ENCODE data around the gene TTC7B. TPM values are rescaled to one million over a fixed set of nuclear protein-coding genes. Genes with fewer than 3 reads are reported as not detected.

The TTC7B gene
- total and polyA plus RNA-seq, 10 of the 15 experiments (the other 5 are each of a cell fraction or from before 2014, with no cell fraction given) = under 0.01 to 1.1 (median 0.26) TPM; not detected in 2

DNA sequence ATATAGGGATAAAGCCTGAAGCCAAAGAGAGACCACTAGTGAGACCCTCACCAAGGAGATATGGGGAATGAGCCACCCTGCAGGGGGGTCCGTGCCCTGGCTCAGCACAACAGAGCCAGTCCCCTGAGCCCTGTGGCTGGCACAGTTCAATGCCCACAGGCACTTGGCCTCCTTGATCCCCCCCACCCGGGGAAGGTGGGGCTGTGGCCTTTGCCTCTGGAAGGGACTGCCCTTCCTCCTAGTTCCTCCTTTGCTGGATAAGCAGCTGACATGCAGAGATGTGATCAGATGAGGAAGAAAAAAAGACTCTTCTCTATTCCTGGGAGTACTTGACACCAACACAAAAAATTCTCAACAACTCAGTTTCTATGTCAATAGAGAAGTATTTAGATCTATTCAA lies 19.9 kb downstream of the TTC7B start:
- no peak for FAIRE-seq
- no peak overlapping the region for H3K4me2 ChIP-seq (ENCODE audit: control insufficient read depth, insufficient read depth)
- no peak overlapping the region for H3K9ac ChIP-seq (ENCODE audit: control insufficient read depth, insufficient read depth, low read length)

More for the DNA sequence above, 19.9 kb downstream of the TTC7B start:
- no peaks in the 10 kb centered on the region for H3K79me2 ChIP-seq (ENCODE audit: control insufficient read depth, insufficient read depth, low read length)
- no peaks in the 10 kb centered on the region for H3K36me3 ChIP-seq (ENCODE audit: control insufficient read depth in 2 of 2, insufficient read depth in 2 of 2, low read length in 1 of 2)
- ATAC-seq = no peak
- WGBS (ENCODE audit: insufficient coverage, insufficient replicate concordance, low lambda C conversion rate, missing lambda C conversion rate) = 0% methylated on average over 2 of the region's 2 CpGs
- DNase-seq (ENCODE audit: low read depth, low spot score) = no peak
- ChIA-PET SMC1A (ENCODE audit: uncharacterized antibody, unreplicated experiment) (interaction anchor here (1.1 kb wide), 1 partner anchor 19 kb away, joined by 3 read pairs; no protein-coding TSS in a partner anchor), POLR2A (no interaction called here), CTCF (interaction anchor here (1.3 kb wide), 1 partner anchor 99 kb away, joined by 3 read pairs; no protein-coding TSS in a partner anchor), RAD21 (ENCODE audit: unreplicated experiment) (interaction anchor here (0.7 to 1.1 kb wide), 2 partner anchors 37 to 377 kb away, joined by 3 read pairs; no protein-coding TSS in a partner anchor)
- H3K27ac ChIP-seq (ENCODE audit: control insufficient read depth, insufficient read depth) = no peak overlapping the region
- no peaks in the 10 kb centered on the region for H3K27me3 ChIP-seq (replicated peaks in 1 of 2; ENCODE audit: control insufficient read depth in 2 of 2, insufficient read depth in 2 of 2, low read length in 1 of 2)
- no peak overlapping the region for H2AFZ ChIP-seq (ENCODE audit: control insufficient read depth, low read depth, low read length)
- no peaks in the 10 kb centered on the region for H3K9me3 ChIP-seq (replicated peaks; ENCODE audit: control insufficient read depth, insufficient read depth, low read length)
- no TSS peak for BruUV-seq (replicated peaks)
- TF ChIP-seq, protein P1, sequence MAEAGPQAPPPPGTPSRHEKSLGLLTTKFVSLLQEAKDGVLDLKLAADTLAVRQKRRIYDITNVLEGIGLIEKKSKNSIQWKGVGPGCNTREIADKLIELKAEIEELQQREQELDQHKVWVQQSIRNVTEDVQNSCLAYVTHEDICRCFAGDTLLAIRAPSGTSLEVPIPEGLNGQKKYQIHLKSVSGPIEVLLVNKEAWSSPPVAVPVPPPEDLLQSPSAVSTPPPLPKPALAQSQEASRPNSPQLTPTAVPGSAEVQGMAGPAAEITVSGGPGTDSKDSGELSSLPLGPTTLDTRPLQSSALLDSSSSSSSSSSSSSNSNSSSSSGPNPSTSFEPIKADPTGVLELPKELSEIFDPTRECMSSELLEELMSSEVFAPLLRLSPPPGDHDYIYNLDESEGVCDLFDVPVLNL (IDR thresholded peaks at IDR 0.05; ENCODE audit: low read depth, low read length) = no peak
- TF ChIP-seq HDAC2 (IDR thresholded peaks at IDR 0.05) (no peak), ZNF384 (IDR thresholded peaks at IDR 0.05; ENCODE audit: borderline replicate concordance, low read depth, low read length) (no peak), SREBF2 (IDR thresholded peaks at IDR 0.05; ENCODE audit: low read length) (no peak), NFXL1 (IDR thresholded peaks at IDR 0.05; ENCODE audit: borderline replicate concordance) (no peak), RAD51 (IDR thresholded peaks at IDR 0.05) (no peak), EGR1 (IDR thresholded peaks at IDR 0.05; ENCODE audit: borderline replicate concordance in 1 of 2, low read depth in 2 of 2, low read length in 2 of 2) (no peak), MTA3 (IDR thresholded peaks at IDR 0.05; ENCODE audit: borderline replicate concordance, low read length) (no peak), TAF1 (IDR thresholded peaks at IDR 0.05; ENCODE audit: borderline replicate concordance, low read depth, low read length) (no peak)
- TF ChIP-seq, protein P2, sequence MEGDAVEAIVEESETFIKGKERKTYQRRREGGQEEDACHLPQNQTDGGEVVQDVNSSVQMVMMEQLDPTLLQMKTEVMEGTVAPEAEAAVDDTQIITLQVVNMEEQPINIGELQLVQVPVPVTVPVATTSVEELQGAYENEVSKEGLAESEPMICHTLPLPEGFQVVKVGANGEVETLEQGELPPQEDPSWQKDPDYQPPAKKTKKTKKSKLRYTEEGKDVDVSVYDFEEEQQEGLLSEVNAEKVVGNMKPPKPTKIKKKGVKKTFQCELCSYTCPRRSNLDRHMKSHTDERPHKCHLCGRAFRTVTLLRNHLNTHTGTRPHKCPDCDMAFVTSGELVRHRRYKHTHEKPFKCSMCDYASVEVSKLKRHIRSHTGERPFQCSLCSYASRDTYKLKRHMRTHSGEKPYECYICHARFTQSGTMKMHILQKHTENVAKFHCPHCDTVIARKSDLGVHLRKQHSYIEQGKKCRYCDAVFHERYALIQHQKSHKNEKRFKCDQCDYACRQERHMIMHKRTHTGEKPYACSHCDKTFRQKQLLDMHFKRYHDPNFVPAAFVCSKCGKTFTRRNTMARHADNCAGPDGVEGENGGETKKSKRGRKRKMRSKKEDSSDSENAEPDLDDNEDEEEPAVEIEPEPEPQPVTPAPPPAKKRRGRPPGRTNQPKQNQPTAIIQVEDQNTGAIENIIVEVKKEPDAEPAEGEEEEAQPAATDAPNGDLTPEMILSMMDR (IDR thresholded peaks at IDR 0.05 in 2 of 3, conservative IDR thresholded peaks at IDR 0.05 in 1 of 3; ENCODE audit: control insufficient read depth in 2 of 3, extremely low read depth in 1 of 3, insufficient read depth in 1 of 3, low read depth in 3 of 3, low read length in 3 of 3) = no peak
- TF ChIP-seq, protein P3, sequence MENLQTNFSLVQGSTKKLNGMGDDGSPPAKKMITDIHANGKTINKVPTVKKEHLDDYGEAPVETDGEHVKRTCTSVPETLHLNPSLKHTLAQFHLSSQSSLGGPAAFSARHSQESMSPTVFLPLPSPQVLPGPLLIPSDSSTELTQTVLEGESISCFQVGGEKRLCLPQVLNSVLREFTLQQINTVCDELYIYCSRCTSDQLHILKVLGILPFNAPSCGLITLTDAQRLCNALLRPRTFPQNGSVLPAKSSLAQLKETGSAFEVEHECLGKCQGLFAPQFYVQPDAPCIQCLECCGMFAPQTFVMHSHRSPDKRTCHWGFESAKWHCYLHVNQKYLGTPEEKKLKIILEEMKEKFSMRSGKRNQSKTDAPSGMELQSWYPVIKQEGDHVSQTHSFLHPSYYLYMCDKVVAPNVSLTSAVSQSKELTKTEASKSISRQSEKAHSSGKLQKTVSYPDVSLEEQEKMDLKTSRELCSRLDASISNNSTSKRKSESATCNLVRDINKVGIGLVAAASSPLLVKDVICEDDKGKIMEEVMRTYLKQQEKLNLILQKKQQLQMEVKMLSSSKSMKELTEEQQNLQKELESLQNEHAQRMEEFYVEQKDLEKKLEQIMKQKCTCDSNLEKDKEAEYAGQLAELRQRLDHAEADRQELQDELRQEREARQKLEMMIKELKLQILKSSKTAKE (IDR thresholded peaks at IDR 0.05; ENCODE audit: low read depth, poor library complexity, severe bottlenecking) = no peak
- TF ChIP-seq, protein P4, sequence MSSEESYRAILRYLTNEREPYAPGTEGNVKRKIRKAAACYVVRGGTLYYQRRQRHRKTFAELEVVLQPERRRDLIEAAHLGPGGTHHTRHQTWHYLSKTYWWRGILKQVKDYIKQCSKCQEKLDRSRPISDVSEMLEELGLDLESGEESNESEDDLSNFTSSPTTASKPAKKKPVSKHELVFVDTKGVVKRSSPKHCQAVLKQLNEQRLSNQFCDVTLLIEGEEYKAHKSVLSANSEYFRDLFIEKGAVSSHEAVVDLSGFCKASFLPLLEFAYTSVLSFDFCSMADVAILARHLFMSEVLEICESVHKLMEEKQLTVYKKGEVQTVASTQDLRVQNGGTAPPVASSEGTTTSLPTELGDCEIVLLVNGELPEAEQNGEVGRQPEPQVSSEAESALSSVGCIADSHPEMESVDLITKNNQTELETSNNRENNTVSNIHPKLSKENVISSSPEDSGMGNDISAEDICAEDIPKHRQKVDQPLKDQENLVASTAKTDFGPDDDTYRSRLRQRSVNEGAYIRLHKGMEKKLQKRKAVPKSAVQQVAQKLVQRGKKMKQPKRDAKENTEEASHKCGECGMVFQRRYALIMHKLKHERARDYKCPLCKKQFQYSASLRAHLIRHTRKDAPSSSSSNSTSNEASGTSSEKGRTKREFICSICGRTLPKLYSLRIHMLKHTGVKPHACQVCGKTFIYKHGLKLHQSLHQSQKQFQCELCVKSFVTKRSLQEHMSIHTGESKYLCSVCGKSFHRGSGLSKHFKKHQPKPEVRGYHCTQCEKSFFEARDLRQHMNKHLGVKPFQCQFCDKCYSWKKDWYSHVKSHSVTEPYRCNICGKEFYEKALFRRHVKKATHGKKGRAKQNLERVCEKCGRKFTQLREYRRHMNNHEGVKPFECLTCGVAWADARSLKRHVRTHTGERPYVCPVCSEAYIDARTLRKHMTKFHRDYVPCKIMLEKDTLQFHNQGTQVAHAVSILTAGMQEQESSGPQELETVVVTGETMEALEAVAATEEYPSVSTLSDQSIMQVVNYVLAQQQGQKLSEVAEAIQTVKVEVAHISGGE (CRISPR knock-in tag; IDR thresholded peaks at IDR 0.05) = no peak
- in situ Hi-C loops (cut with MboI) = no loop called here
- H3K4me3 ChIP-seq = no peak overlapping the region
- no peaks in the 10 kb centered on the region for H4K20me1 ChIP-seq (ENCODE audit: control insufficient read depth, insufficient read depth)
- intact Hi-C loops (cut with micrococcal nuclease; ENCODE audit: unreplicated experiment) = no loop called here
- no peaks in the 10 kb centered on the region for H3K4me1 ChIP-seq (ENCODE audit: control insufficient read depth, insufficient read depth, low read length)
